ENCODE results near the gene HCCS.

HCCS gene

GRCh38 chrX:11111037-11111851 lies at the start of gene HCCS:
Gene HCCS (plus strand): TSS chrX:11111332. CDS start chrX:11112061, 729 bp downstream.
- H3K4me3 ChIP-seq (ENCODE audit: low read length): peak within 1 kb of the TSS; percentile 58
- TF ChIP-seq ZNF274 (IDR thresholded peaks at IDR 0.05; ENCODE audit: low read depth, low read length): no peak

GRCh38 chrX:11064276-11064675 lies 46.9 kb upstream of the HCCS start:
- no peak for TF ChIP-seq ZNF274 (IDR thresholded peaks at IDR 0.05; ENCODE audit: low read depth, low read length)

GRCh38 chrX:11064851-11065600 lies 46.1 kb upstream of the HCCS start:
- TF ChIP-seq ZNF274 (IDR thresholded peaks at IDR 0.05; ENCODE audit: low read depth, low read length): no peak

More at GRCh38 chrX:11064276-11064675, 46.9 kb upstream of the HCCS start:
- H3K4me3 ChIP-seq (ENCODE audit: low read length): no peak overlapping the region

GRCh38 chrX:11066812-11067211 lies 44.3 kb upstream of the HCCS start:
- no peak overlapping the region for H3K4me3 ChIP-seq (ENCODE audit: low read length)

More at GRCh38 chrX:11064851-11065600, 46.1 kb upstream of the HCCS start:
- H3K4me3 ChIP-seq (ENCODE audit: low read length): no peak overlapping the region

GRCh38 chrX:11073381-11073780 lies 37.8 kb upstream of the HCCS start:
- H3K4me3 ChIP-seq (ENCODE audit: low read length): no peak overlapping the region
- no peak for TF ChIP-seq ZNF274 (IDR thresholded peaks at IDR 0.05; ENCODE audit: low read depth, low read length)

More at GRCh38 chrX:11066812-11067211, 44.3 kb upstream of the HCCS start:
- TF ChIP-seq ZNF274 (IDR thresholded peaks at IDR 0.05; ENCODE audit: low read depth, low read length): no peak

- no peak for TF ChIP-seq ZNF274 (IDR thresholded peaks at IDR 0.05; ENCODE audit: low read depth, low read length)
Measured at GRCh38 chrX:11080741-11081305, 30.3 kb upstream of the HCCS start.

GRCh38 chrX:11081511-11081910 lies 29.6 kb upstream of the HCCS start:
- no peak overlapping the region for H3K4me3 ChIP-seq (ENCODE audit: low read length)
- no peak for TF ChIP-seq ZNF274 (IDR thresholded peaks at IDR 0.05; ENCODE audit: low read depth, low read length)

More at GRCh38 chrX:11080741-11081305, 30.3 kb upstream of the HCCS start:
- H3K4me3 ChIP-seq (ENCODE audit: low read length): no peak overlapping the region

GRCh38 chrX:11085305-11085704 lies 25.8 kb upstream of the HCCS start:
- no peak overlapping the region for H3K4me3 ChIP-seq (ENCODE audit: low read length)
- no peak for TF ChIP-seq ZNF274 (IDR thresholded peaks at IDR 0.05; ENCODE audit: low read depth, low read length)

- no peak overlapping the region for H3K4me3 ChIP-seq (ENCODE audit: low read length)
- TF ChIP-seq ZNF274 (IDR thresholded peaks at IDR 0.05; ENCODE audit: low read depth, low read length): no peak
Measured at GRCh38 chrX:11089802-11090201, 21.3 kb upstream of the HCCS start.

- TF ChIP-seq ZNF274 (IDR thresholded peaks at IDR 0.05; ENCODE audit: low read depth, low read length): no peak
- H3K4me3 ChIP-seq (ENCODE audit: low read length): no peak overlapping the region
Measured at GRCh38 chrX:11097933-11098332, 13.2 kb upstream of the HCCS start.

- no peak for TF ChIP-seq ZNF274 (IDR thresholded peaks at IDR 0.05; ENCODE audit: low read depth, low read length)
- no peak overlapping the region for H3K4me3 ChIP-seq (ENCODE audit: low read length)
Measured at GRCh38 chrX:11099465-11099864, 11.7 kb upstream of the HCCS start.

GRCh38 chrX:11100281-11101035 lies 10.7 kb upstream of the HCCS start:
- no peak for TF ChIP-seq ZNF274 (IDR thresholded peaks at IDR 0.05; ENCODE audit: low read depth, low read length)

GRCh38 chrX:11103006-11103405 lies 8.1 kb upstream of the HCCS start:
- H3K4me3 ChIP-seq (ENCODE audit: low read length): no peak overlapping the region
- TF ChIP-seq ZNF274 (IDR thresholded peaks at IDR 0.05; ENCODE audit: low read depth, low read length): no peak

More at GRCh38 chrX:11100281-11101035, 10.7 kb upstream of the HCCS start:
- no peak overlapping the region for H3K4me3 ChIP-seq (ENCODE audit: low read length)

- no peak overlapping the region for H3K4me3 ChIP-seq (ENCODE audit: low read length)
- TF ChIP-seq ZNF274 (IDR thresholded peaks at IDR 0.05; ENCODE audit: low read depth, low read length): no peak
Measured at GRCh38 chrX:11103751-11104150, 7.4 kb upstream of the HCCS start.

Measured in GM08714 (cell line).